NB4 (cell line): ENCODE results near the gene CFAP46.

Source experiments
- DNase-seq: peaks from one replicate; pipeline ENCODE4 v3.0.0; 2010; ENCODE audit warnings: low read depth
- H3K4me3 ChIP-seq: one replicate; pipeline ENCODE4 v1.5.1; 2011; ENCODE audit warnings: mild to moderate bottlenecking, low read depth, low read length, moderate library complexity
- CTCF ChIP-seq: IDR thresholded peaks from one replicate; pipeline ENCODE4 v1.5.1; 2012; ENCODE audit warnings: low read depth, low read length
- MAX ChIP-seq: IDR thresholded peaks from 2 replicates; pipeline ENCODE4 v1.6.1; 2011; ENCODE audit warnings: low read depth, low read length
- MYC ChIP-seq: IDR thresholded peaks from 2 replicates; pipeline ENCODE4 v1.6.1; 2011; ENCODE audit warnings: low read depth, low read length
- POLR2A ChIP-seq: IDR thresholded peaks from 2 replicates; pipeline ENCODE4 v1.6.1; 2011; ENCODE audit warnings: mild to moderate bottlenecking; ENCODE audit not compliant: insufficient read length; ENCODE audit errors: extremely low read depth

The CFAP46 gene

GRCh38 chr10:132788831-132789219 is 153.5 kb downstream of the CFAP46 start:
- no peak for TF ChIP-seq CTCF
- no peak for TF ChIP-seq MYC
- no peak for TF ChIP-seq POLR2A
- no peak for TF ChIP-seq MAX
- no peak for DNase-seq
- H3K4me3 ChIP-seq, result no peak overlapping the region

GRCh38 chr10:132788180-132788830 is 154.1 kb downstream of the CFAP46 start:
- DNase-seq, result no peak
- TF ChIP-seq MAX (no peak), CTCF (no peak), POLR2A (no peak), MYC (no peak)
- no peak overlapping the region for H3K4me3 ChIP-seq

- no peak for TF ChIP-seq MAX
- TF ChIP-seq POLR2A, result no peak
- TF ChIP-seq CTCF, result no peak
- no peak for TF ChIP-seq MYC
- H3K4me3 ChIP-seq, result no peak overlapping the region
- no peak for DNase-seq
Observed at GRCh38 chr10:132787495-132788179, 154.7 kb downstream of the CFAP46 start.

GRCh38 chr10:132786884-132787494 is 155.4 kb downstream of the CFAP46 start:
- DNase-seq, result no peak
- H3K4me3 ChIP-seq, result no peak overlapping the region
- TF ChIP-seq MAX, result no peak
- no peak for TF ChIP-seq POLR2A
- no peak for TF ChIP-seq MYC

GRCh38 chr10:132786476-132786883 is 155.9 kb downstream of the CFAP46 start:
- H3K4me3 ChIP-seq, result no peak overlapping the region
- no peak for TF ChIP-seq CTCF
- no peak for TF ChIP-seq MAX
- no peak for TF ChIP-seq POLR2A
- no peak for TF ChIP-seq MYC
- DNase-seq, result no peak

- no peak for DNase-seq
- no peak within 1 kb of the TSS for H3K4me3 ChIP-seq
Observed at GRCh38 chr10:132785723-132786475, 156.5 kb downstream of the CFAP46 start, which contains the start of gene NKX6-2. Gene NKX6-2 (minus strand): TSS chr10:132786147. CDS start chr10:132785948, 199 bp downstream.

More at GRCh38 chr10:132785723-132786475, 156.5 kb downstream of the CFAP46 start, which contains the start of gene NKX6-2:
- TF ChIP-seq MYC (no peak), CTCF (no peak), MAX (no peak), POLR2A (no peak)
